Liver (tissue), 9 donors: Measurements from ENCODE around the gene RPS3. TPM values are rescaled to one million over a fixed set of nuclear protein-coding genes. Genes with fewer than 3 reads are reported as not detected.

ENCODE experiments used
- DNase-seq: peaks from one replicate; pipeline ENCODE4 v3.0.0-alpha.2; 2017; ENCODE audit warnings: low spot score
- H3K27ac ChIP-seq, 2 donors: one replicate each; pipeline ENCODE4 v1.7.0; 2013; ENCODE audit warnings: inconsistent platforms in 2 of 2, low read length in 2 of 2, control low read depth in 1 of 2, low read depth in 1 of 2, mild to moderate bottlenecking in 1 of 2
- H3K27me3 ChIP-seq, 4 donors: one replicate each; pipeline versions ENCODE4 v1.6.1 to v1.7.0; 2013; ENCODE audit warnings: low read length in 3 of 4, inconsistent platforms in 1 of 4, mild to moderate bottlenecking in 1 of 4, moderate library complexity in 1 of 4; ENCODE audit not compliant: control insufficient read depth in 4 of 4, insufficient read depth in 4 of 4
- H3K36me3 ChIP-seq, 4 donors: one replicate each; pipeline versions ENCODE4 v1.6.1 to v1.7.0; 2013; ENCODE audit warnings: low read length in 3 of 4, mild to moderate bottlenecking in 3 of 4, low read depth in 1 of 4, moderate library complexity in 1 of 4; ENCODE audit not compliant: control insufficient read depth in 4 of 4, insufficient read depth in 3 of 4
- H3K4me1 ChIP-seq, 4 donors: one replicate each; pipeline versions ENCODE4 v1.6.1 to v1.7.0; 2013; ENCODE audit warnings: low read length in 3 of 4, mild to moderate bottlenecking in 3 of 4, moderate library complexity in 1 of 4; ENCODE audit not compliant: control insufficient read depth in 4 of 4, insufficient read depth in 4 of 4
- H3K4me3 ChIP-seq, 3 donors: one replicate each; pipeline versions ENCODE4 v1.6.1 to v1.7.0; 2013; ENCODE audit warnings: low read length in 3 of 3, control low read depth in 1 of 3, low read depth in 1 of 3, mild to moderate bottlenecking in 1 of 3
- H3K9ac ChIP-seq, 2 donors: one replicate each; pipeline ENCODE4 v1.7.0; 2013; ENCODE audit warnings: low read length in 2 of 2, mild to moderate bottlenecking in 2 of 2, moderate library complexity in 2 of 2, control low read depth in 1 of 2, low read depth in 1 of 2
- H3K9me3 ChIP-seq, 4 donors: one replicate each; pipeline versions ENCODE4 v1.6.1 to v1.7.0; 2013; ENCODE audit warnings: low read length in 3 of 4; ENCODE audit not compliant: control insufficient read depth in 4 of 4
- ATF3 ChIP-seq: IDR thresholded peaks from 2 replicates; pipeline ENCODE4 v1.6.1; 2016; ENCODE audit warnings: antibody characterized with exemption
- CTCF ChIP-seq: fragments of 150-350 bp; IDR thresholded peaks from 2 replicates; pipeline ENCODE4 v1.5.1; 2017; ENCODE audit warnings: improper control_type of control experiment, low read depth, low read length; ENCODE audit not compliant: missing input control
- FOXA1 ChIP-seq: IDR thresholded peaks from 2 replicates; pipeline ENCODE4 v1.6.1; 2016; ENCODE audit warnings: antibody characterized with exemption
- FOXA2 ChIP-seq: IDR thresholded peaks from 2 replicates; pipeline ENCODE4 v1.6.1; 2016; ENCODE audit warnings: antibody characterized with exemption
- HNF4A ChIP-seq, 2 donors: conservative IDR thresholded peaks; 2 replicates each; pipeline ENCODE4 v1.6.1; 2016; ENCODE audit warnings: antibody characterized with exemption in 2 of 2, mild to moderate bottlenecking in 2 of 2
- HNF4G ChIP-seq: IDR thresholded peaks from 2 replicates; pipeline ENCODE4 v1.6.1; 2016; ENCODE audit warnings: antibody characterized with exemption
- JUND ChIP-seq, 2 donors: IDR thresholded peaks; 2 replicates each; pipeline ENCODE4 v1.6.1; 2016; ENCODE audit warnings: antibody characterized with exemption in 2 of 2
- MAX ChIP-seq: IDR thresholded peaks from 2 replicates; pipeline ENCODE4 v1.6.1; 2016; ENCODE audit warnings: antibody characterized with exemption
- NR2F2 ChIP-seq: IDR thresholded peaks from 2 replicates; pipeline ENCODE4 v1.6.1; 2016; ENCODE audit warnings: antibody characterized with exemption
- RAD21 ChIP-seq, 2 donors: IDR thresholded peaks; 2 replicates each; pipeline ENCODE4 v1.6.1; 2016; ENCODE audit warnings: antibody characterized with exemption in 2 of 2, mild to moderate bottlenecking in 2 of 2
- REST ChIP-seq: IDR thresholded peaks from 2 replicates; pipeline ENCODE4 v1.6.1; 2016; ENCODE audit warnings: antibody characterized with exemption, mild to moderate bottlenecking
- RXRA ChIP-seq, 2 donors: IDR thresholded peaks; 2 replicates each; pipeline ENCODE4 v1.6.1; 2017 to 2018; ENCODE audit warnings: antibody characterized with exemption in 2 of 2, mild to moderate bottlenecking in 1 of 2
- SP1 ChIP-seq: IDR thresholded peaks from 2 replicates; pipeline ENCODE4 v1.6.1; 2018; ENCODE audit warnings: antibody characterized with exemption, mild to moderate bottlenecking
- TAF1 ChIP-seq: conservative IDR thresholded peaks from 2 replicates; pipeline ENCODE4 v1.6.1; 2016; ENCODE audit warnings: antibody characterized with exemption, mild to moderate bottlenecking
- YY1 ChIP-seq: IDR thresholded peaks from 2 replicates; pipeline ENCODE4 v1.6.1; 2016; ENCODE audit warnings: antibody characterized with exemption, mild to moderate bottlenecking
- ZBTB33 ChIP-seq: IDR thresholded peaks from 2 replicates; pipeline ENCODE4 v1.6.1; 2016; ENCODE audit warnings: antibody characterized with exemption
- WGBS: extraction: QIAGEN DNeasy Blood & Tissue Kit; methylation state at CpG from one replicate; pipeline ENCODE4 v1.1.7; 2013; 5-methylcytosine and 5-hydroxymethylcytosine counted together
- polyA plus RNA-seq, 2 donors: library from polyadenylated mRNA; stranded (reverse) in 1 of 2; unstranded in 1 of 2; fragments of 200-250 nt in 1 of 2; fragments of >200 nt in 1 of 2; fragmentation: Nextera tagmentation in 1 of 2; extraction: Ambion mirVana in 1 of 2; gene quantifications; one replicate each; pipeline versions ENCODE4 v1.2.1 to v1.2.3, GENCODE V29; 2013 to 2015
- total RNA-seq, 2 donors: library from RNA; depleted of rRNA; stranded (reverse); fragments of >200 nt; gene quantifications; one replicate each; pipeline ENCODE4 v1.2.3, GENCODE V29; 2014
- donor health status: healthy.
- donor health status: healthy.
- donor health status: healthy.
- donor health status: healthy.
- donor health status: healthy.

The RPS3 gene
- total and polyA plus RNA-seq, 4 donors = 289 to 1,115 (median 492) TPM

- H3K36me3 ChIP-seq = no peaks in the 10 kb centered on the region
- H3K4me1 ChIP-seq = no peaks in the 10 kb centered on the region
- no peak for DNase-seq
- TF ChIP-seq SP1 (no peak), ZBTB33 (no peak), YY1 (no peak), FOXA2 (no peak), RAD21 (IDR thresholded peaks at IDR 0.05) (no peak), NR2F2 (no peak)
- no peak overlapping the region for H3K4me3 ChIP-seq
- H3K27ac ChIP-seq = no peak overlapping the region
- H3K9ac ChIP-seq = no peak overlapping the region
- H3K27me3 ChIP-seq = no peaks in the 10 kb centered on the region
- WGBS = 89% methylated on average over 10 of the region's 10 CpGs
- H3K9me3 ChIP-seq = no peaks in the 10 kb centered on the region
Observed at GRCh38 chr11:75449271-75449670, 50.0 kb downstream of the RPS3 start.

- 92% methylated on average over 11 of the region's 11 CpGs for WGBS
- Histone ChIP-seq H3K9ac (no peak overlapping the region), H3K27ac (no peak overlapping the region), H3K9me3 (no peaks in the 10 kb centered on the region), H3K27me3 (no peaks in the 10 kb centered on the region), H3K4me1 (no peaks in the 10 kb centered on the region), H3K4me3 (no peak overlapping the region), H3K36me3 (no peaks in the 10 kb centered on the region)
- DNase-seq = no peak
- TF ChIP-seq HNF4G = no peak
- no peak for TF ChIP-seq HNF4A (conservative IDR thresholded peaks at IDR 0.05)
- no peak for TF ChIP-seq YY1
- no peak for TF ChIP-seq JUND (IDR thresholded peaks at IDR 0.05)
Observed at GRCh38 chr11:75449776-75450175, 50.5 kb downstream of the RPS3 start.

- H3K4me3 ChIP-seq = no peak overlapping the region
- no peaks in the 10 kb centered on the region for H3K4me1 ChIP-seq
- TF ChIP-seq HNF4G (no peak), REST (no peak), TAF1 (no peak), MAX (no peak), YY1 (no peak), SP1 (no peak), ATF3 (no peak), ZBTB33 (no peak), NR2F2 (no peak), FOXA1 (no peak), FOXA2 (no peak), HNF4A (conservative IDR thresholded peaks at IDR 0.05) (no peak), RXRA (IDR thresholded peaks at IDR 0.05) (no peak), CTCF (no peak), JUND (IDR thresholded peaks at IDR 0.05) (no peak), RAD21 (IDR thresholded peaks at IDR 0.05) (no peak)
- H3K36me3 ChIP-seq = no peaks in the 10 kb centered on the region
- no peak for DNase-seq
- H3K9ac ChIP-seq = no peak overlapping the region
- WGBS = 87% methylated on average over 7 of the region's 7 CpGs
- H3K27ac ChIP-seq = no peak overlapping the region
- no peaks in the 10 kb centered on the region for H3K9me3 ChIP-seq
- no peaks in the 10 kb centered on the region for H3K27me3 ChIP-seq
Observed at GRCh38 chr11:75450236-75450635, 50.9 kb downstream of the RPS3 start.
